HCT116 (cell line): ENCODE measurements around the gene GRAMD1C.

Experiments
- EGR1 ChIP-seq: IDR thresholded peaks from 2 replicates; pipeline ENCODE4 v1.6.1; 2012; ENCODE audit warnings: low read depth
- EZH2 ChIP-seq: fragments of 200-600 bp; sonication (generic); IDR thresholded peaks from 2 replicates; pipeline ENCODE4 v1.6.1; 2017; ENCODE audit warnings: antibody characterized with exemption, mixed run types
- JUND ChIP-seq: IDR thresholded peaks from 2 replicates; pipeline ENCODE4 v1.6.1; 2012
- POLR2A ChIP-seq: IDR thresholded peaks from 2 replicates; pipeline ENCODE4 v1.7.0; 2011; ENCODE audit warnings: borderline replicate concordance; ENCODE audit not compliant: insufficient read depth, insufficient read length; ENCODE audit errors: extremely low read depth
- TCF7L2 ChIP-seq: IDR thresholded peaks from 2 replicates; pipeline ENCODE4 v1.7.0; 2011; ENCODE audit warnings: borderline replicate concordance, inconsistent platforms; ENCODE audit not compliant: insufficient read depth, insufficient read length; ENCODE audit errors: extremely low read depth
- TF ChIP-seq, protein P1 (sequence below), 3 experiments: fragments of 200-600 bp in 1 of 3; sonication (generic) in 1 of 3; IDR thresholded peaks in 2 of 3; conservative IDR thresholded peaks in 1 of 3; 2 replicates each; pipeline ENCODE4 v1.5.1; 2012 to 2017; ENCODE audit warnings: low read depth in 2 of 3, low read length in 2 of 3, antibody characterized with exemption in 1 of 3, borderline replicate concordance in 1 of 3, control low read depth in 1 of 3, mild to moderate bottlenecking in 1 of 3, mixed read lengths in 1 of 3, mixed run types in 1 of 3, moderate library complexity in 1 of 3; ENCODE audit not compliant: insufficient read depth in 1 of 3
- TF ChIP-seq, protein P2 (sequence below): IDR thresholded peaks from 2 replicates; pipeline ENCODE4 v1.6.1; 2012
- TF ChIP-seq, protein P3 (sequence below): IDR thresholded peaks from 2 replicates; pipeline ENCODE4 v1.6.1; 2011; ENCODE audit warnings: mild to moderate bottlenecking, low read length, moderate library complexity; ENCODE audit not compliant: insufficient replicate concordance; ENCODE audit errors: extremely low read depth

DNA sequence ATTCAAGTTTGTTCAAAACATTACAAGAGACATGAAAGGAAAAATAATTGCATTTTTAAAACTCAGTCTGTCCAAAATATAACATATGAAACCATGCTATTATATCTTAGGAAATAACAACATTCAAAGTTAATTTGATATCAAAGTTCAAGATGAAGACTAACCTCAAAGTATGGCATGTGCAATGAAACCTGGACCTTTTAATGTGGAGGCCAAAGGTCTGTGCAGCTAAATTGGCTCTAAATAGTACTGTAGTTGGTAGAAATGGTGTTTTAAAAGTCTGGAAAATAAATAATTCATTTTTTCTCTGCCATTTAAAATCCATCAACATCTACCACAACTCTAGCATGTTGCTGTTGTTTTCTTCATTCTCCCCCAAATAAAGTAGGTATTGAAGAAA, 8.7 kb downstream of the GRAMD1C start:
- TF ChIP-seq, protein P1, sequence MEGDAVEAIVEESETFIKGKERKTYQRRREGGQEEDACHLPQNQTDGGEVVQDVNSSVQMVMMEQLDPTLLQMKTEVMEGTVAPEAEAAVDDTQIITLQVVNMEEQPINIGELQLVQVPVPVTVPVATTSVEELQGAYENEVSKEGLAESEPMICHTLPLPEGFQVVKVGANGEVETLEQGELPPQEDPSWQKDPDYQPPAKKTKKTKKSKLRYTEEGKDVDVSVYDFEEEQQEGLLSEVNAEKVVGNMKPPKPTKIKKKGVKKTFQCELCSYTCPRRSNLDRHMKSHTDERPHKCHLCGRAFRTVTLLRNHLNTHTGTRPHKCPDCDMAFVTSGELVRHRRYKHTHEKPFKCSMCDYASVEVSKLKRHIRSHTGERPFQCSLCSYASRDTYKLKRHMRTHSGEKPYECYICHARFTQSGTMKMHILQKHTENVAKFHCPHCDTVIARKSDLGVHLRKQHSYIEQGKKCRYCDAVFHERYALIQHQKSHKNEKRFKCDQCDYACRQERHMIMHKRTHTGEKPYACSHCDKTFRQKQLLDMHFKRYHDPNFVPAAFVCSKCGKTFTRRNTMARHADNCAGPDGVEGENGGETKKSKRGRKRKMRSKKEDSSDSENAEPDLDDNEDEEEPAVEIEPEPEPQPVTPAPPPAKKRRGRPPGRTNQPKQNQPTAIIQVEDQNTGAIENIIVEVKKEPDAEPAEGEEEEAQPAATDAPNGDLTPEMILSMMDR (IDR thresholded peaks at IDR 0.05 in 2 of 3, conservative IDR thresholded peaks at IDR 0.05 in 1 of 3; ENCODE audit: borderline replicate concordance in 1 of 3, insufficient read depth in 1 of 3, low read depth in 2 of 3, low read length in 2 of 3): no peak
- no peak for TF ChIP-seq POLR2A
- no peak for TF ChIP-seq EGR1
- TF ChIP-seq TCF7L2: no peak
- TF ChIP-seq, protein P2, sequence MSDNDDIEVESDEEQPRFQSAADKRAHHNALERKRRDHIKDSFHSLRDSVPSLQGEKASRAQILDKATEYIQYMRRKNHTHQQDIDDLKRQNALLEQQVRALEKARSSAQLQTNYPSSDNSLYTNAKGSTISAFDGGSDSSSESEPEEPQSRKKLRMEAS: no peak
- TF ChIP-seq EZH2: no peak
- TF ChIP-seq, protein P3, sequence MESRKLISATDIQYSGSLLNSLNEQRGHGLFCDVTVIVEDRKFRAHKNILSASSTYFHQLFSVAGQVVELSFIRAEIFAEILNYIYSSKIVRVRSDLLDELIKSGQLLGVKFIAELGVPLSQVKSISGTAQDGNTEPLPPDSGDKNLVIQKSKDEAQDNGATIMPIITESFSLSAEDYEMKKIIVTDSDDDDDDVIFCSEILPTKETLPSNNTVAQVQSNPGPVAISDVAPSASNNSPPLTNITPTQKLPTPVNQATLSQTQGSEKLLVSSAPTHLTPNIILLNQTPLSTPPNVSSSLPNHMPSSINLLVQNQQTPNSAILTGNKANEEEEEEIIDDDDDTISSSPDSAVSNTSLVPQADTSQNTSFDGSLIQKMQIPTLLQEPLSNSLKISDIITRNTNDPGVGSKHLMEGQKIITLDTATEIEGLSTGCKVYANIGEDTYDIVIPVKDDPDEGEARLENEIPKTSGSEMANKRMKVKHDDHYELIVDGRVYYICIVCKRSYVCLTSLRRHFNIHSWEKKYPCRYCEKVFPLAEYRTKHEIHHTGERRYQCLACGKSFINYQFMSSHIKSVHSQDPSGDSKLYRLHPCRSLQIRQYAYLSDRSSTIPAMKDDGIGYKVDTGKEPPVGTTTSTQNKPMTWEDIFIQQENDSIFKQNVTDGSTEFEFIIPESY: no peak
- no peak for TF ChIP-seq JUND
